T follicular helper cell (primary cell): ENCODE measurements around the gene BEND2.
"Not testable (repeated sequence)": the region's sequence is repeated elsewhere in the genome, so short reads cannot be mapped to it uniquely, and the experiment has no call there.

Experiments
- DNase-seq: peaks from one replicate; pipeline ENCODE4 v3.0.0-alpha.2; 2020; ENCODE audit warnings: low read depth
- total RNA-seq, 2 experiments: gene quantifications; one replicate each; lab custom pipeline; 2026; lab: John Stamatoyannopoulos, UW

BEND2 gene
- total RNA-seq, result 0 reads per million in 2 experiments

DNA sequence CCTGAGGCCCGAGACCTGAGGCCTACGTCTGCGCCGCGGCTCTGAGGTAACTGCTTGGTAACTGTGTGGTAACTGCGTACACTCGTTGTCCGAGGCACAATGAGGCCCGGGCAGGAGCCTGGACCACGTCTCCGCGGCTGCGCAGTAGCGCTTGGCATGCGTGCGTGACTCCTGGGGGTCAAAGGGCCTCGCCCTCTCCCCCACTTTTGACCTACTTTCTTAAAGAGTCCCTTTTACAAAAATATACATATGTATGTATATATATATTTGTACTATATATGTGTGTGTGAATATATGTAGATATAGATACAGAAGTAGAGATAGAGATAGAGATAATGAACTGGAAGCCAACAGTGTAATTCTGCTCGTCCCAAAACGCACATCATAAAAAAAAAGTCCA lies at the start of gene BEND2:
Gene BEND2 (minus strand): TSS at position 101 of the 400 bp plus-strand sequence. CDS start 136 bp downstream, outside the sequence.
- DNase-seq, result no peak

DNA sequence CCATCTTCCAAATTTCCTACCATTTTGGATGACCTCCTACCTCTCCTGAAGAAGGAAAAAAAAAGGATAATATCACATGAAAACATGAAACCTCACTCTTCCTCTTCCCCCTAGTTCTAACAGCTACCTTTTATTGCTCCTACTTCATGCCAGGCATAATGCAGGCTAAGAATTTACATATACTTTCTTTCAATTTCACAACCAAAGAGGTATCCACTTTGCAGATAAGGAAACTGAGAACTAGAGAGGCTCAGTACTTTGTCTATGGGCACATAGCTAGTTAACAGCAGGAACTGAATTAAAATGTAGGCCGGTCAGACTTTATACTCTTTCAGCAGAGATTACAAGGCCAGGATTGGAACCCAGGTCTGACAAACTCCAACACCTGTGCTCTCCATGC lies 34.4 kb upstream of the BEND2 start:
- DNase-seq, result no peak

DNA sequence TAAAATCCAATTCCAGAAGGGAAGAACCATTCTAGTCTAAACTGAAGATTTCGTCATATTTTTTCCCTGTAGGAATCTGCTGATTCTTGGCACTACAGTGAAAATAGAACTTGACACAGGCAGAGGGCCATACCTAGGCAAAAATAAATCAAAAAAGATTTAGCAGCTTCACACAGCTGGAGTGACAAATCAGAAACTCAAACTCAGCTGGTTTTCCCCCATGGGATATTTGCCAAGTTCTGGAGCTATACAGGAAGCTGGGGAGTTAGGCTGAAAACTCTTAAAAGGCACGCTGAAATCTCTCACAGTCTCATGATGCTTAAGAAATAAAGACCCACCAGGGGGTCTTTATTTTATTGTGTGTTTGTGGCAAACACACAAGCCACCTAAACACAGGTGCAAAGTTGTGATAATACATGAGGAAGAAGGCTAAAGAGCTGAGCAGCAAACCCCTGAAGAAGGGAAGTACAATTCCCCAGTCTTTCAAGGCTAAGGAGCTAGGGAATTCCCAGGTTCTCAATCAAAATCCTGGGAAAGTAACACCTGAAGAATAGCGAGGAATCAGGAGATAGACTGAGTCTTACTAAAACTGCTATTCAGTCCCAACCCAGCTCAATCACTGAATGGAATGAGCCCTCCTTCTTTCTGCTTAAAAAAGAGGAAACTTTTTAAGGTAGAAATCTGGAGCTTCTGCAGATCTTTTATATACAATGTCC lies 32.1 kb upstream of the BEND2 start:
- no peak for DNase-seq

DNA sequence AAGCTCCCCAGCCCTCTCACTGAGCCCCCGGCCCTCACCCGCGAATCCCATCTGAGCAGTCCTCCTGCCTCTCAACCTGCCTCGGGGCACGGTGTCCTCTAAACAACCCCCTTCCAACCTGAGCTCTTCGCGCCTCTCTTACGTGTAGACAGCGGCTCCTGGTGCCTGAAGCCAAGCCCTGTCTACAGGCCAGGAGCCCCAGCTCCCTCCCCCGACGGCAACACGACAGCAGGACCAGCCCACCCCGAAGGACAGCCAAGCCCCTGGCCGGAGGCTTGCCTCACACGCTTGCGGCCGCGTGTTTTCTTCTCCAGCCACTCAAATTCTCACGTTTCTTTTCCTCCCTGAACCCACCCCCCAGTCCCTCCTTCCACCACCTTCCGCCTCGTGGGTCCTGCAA lies 9.0 kb upstream of the BEND2 start:
- not testable (repeated sequence) for DNase-seq

DNA sequence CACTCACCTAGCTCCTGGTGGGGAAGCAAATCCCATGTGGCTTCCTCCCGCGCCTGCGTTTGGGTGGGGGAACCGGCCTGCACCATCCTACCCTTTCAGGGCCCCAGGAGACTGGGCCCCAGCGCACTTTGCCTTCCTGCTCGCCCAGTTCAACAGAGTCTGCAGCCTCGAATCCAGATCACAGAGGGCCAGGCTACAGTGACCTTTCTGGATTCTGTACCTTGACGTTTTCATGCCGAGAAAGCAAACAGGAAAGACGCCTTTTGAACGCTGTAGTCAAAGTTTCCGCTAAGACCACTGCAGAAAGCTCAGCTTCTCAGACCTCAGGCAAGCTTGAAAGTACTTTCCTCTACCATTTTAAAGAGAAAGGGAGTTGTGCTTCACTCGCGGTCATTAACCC lies 7.4 kb upstream of the BEND2 start:
- no peak for DNase-seq

DNA sequence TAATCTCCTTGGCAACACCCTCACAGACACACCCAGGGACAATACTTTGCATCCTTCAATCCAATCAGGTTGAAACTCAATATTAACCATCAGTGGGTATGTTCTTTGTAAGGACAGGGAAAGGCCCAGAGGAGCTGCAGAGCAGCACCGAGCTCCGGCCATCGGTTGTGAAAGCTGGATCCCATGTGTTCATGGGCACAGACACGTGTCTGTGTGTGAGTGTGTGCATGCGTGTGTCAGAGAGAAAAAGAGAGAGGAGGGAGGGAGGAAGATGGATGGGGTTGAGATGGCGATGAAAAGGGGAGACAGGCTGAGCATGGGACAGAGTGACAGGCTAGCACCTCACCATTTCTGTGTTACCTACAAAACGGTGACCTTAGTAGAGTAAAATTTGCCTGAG lies 6.8 kb upstream of the BEND2 start:
- DNase-seq, result no peak

DNA sequence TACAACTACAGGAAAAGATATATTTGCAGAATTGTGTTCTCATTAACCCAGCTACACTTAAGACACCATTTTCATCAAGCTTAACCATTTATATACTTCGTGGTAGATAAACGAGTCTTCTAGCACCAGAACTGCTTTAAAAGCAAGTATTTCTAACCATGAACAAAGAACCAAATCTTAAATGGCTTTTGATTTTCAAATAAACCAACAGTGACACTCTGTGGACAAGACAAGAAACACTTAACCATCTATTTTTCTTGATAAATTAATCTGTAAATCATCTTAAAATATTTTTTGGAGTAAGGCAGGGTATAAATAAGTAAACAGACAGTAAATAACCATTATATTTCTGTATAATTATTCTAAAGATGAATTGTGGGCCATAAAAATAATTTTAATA lies 10.2 kb downstream of the BEND2 start:
- no peak for DNase-seq

DNA sequence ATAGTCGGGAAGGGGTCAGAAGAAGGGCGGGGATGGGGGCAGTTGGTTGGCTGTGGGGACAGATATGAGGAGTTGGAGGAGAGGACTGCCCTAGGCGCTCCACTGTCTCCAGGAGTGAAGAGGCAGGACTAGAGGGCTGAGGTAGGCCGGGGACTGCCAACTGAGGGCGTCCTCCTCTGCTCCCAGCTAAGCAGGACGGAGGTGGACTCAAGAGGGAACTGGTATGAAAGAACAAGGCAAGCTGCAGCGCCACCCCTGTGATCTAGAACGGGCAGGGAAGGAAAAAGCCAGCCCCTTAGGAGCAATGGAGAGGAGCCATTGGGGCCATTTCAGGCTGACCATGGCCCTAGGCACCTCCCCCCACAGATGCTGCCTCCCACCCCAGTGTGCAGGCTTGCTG lies 14.0 kb downstream of the BEND2 start:
- no peak for DNase-seq

DNA sequence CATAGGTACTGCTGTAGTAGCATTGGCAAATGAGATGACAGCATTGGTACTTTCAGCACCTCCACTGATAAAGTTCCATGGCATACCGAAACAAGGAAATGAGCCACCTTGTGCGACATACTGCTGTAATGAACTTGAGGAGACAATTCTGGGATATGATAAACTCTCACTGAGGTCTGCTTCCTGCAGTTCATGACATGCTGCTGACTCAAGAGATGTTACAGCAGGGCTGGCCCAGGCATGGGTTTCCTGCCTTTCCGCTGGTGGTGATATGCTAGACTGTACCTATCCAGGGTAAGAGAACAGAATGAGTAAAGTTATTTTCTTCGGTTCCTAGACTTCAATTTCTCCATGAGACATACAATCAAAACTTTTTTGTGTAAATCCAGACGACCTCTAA lies 17.1 kb downstream of the BEND2 start:
- DNase-seq, result no peak

DNA sequence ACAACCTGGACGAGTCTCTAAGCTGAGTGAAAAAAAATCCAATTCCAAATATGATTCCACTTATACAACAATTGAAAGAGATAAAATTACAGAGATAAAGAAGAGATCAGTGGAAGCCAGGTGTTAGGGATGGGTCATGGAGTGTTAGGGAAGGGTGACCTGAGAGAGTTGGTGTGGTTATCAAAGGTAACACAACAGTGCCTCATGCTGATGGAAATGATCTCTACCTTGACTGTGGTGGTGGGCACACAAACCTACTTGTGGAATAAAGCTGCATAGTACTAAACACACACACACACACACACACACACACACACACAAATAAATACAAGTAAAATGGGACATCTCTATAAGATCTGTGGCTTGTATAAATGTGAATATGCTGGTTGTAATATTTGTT lies 26.0 kb downstream of the BEND2 start:
- no peak for DNase-seq

DNA sequence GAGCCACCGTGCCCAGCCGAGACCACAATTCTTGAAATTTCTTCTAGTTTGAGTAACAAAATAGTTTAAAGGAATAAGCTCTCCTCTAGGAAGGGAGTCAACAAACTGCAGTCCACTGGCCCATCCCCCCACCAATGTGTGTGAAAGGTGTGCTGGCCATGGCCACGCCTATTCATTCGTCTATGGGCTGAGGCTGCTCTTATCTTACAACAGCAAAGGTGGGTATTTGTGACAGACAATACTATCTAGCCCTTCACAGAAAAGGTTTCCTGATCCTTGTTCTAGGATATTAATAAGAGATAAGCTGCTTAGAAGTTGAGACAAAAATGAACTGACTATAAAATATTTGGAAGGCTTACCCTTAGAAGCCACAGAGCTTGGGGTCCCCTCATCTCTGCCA lies 41.2 kb downstream of the BEND2 start:
- DNase-seq, result no peak

DNA sequence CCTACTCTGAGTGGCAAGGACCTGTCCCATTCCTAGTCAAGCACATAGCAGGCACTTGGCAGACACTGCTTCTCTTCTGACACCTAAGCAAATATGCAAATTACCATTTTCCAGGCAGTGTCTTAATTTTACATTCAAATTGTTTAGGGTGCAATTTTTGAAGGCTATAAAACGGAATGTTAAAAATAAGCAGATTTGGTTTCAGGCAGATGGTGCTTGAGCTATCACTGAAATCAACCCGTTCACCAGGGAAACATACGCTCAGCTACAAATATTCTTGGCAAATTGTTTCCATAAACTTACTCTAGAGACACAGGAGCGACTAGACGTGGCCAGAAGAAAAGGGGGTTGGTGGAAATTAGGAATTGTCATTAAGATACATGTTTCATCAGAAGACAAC lies 45.7 kb downstream of the BEND2 start:
- DNase-seq, result no peak

DNA sequence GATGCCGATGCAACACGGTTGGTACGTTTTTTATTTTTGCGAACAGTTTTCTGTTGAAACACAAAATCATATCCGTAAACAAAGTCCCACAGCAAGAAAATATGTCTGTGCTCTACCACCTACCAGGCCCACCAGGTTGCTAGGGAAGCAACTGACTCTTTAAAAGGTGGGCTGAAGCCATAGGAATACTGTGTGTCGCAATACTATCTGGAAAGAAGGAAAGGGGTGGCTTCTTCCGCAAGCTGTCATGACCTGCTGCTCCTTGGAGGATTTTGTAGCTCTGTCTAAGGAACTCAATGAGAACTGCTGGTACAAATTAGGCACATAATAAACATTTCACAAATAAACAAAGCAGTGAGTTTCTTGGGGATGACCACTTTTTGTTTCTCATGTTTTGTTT lies 46.5 kb downstream of the BEND2 start:
- no peak for DNase-seq

DNA sequence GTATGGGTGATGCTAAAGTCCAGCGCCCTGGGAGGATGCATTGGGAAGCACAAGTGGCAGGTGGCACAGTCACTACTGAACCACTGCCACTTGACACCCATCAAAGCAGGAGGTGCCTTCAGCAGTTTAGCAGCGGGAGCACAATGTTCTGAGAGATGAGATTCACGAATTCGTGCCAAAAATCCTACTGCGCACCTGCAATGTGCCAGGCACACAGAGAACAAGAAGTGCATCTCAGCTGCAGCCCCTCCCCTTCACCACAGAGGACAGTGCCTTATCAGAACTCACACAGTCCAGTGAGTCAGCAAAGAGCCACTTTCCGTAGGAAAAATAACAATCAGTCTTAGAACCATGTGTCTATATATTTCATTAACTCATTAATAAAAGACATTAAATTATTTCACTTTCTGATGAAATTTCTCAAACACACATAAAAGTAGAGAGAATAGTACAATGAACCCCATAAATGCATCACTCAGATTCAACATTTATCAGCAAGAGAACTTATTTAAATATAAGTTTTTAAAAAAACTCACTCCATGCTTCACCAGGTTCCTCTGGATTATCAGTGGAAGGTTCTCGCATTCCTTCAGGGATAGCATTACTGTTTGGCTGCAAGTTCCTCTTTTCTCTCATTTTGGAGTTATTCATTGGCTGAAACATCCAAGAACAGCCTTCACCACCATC lies 47.0 kb downstream of the BEND2 start:
- DNase-seq, result no peak

DNA sequence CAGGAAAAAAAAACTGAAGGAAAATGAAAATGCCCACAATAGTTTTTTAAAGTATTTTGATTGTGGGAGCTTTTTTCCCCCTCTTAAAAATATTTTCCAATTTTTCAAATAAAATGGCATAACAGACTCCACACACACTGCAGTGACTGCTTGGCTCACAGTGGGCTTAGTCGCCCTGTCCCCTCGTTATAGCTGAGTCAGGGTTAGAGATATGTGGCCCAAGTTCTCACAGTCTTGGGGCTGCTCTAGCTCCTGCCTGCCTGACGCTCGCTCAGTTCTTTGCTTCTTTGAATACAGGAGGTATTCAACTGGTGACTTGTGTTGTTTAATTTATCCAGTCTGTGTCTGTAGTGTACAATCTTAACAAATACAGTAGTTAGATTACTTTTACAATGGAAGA lies 47.7 kb downstream of the BEND2 start:
- DNase-seq, result no peak

DNA sequence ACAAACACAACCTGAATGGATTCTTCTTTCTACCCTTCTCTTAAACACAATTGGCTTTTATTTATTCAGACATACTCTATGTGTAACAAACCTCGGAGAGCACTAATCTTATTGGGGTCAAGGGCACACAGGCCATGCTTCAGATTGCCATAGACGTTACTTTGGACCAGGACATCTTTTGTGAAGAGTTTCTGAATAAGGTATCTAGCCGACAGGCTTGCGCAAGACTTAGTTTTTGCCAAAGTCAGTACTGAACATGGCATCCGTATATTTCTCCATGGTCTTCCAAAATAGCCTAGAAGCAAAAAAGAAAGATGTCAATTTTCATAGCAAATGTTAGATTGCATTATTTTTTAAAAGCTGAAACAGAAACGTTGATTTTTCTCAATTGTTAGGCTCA lies 49.8 kb downstream of the BEND2 start:
- no peak for DNase-seq

DNA sequence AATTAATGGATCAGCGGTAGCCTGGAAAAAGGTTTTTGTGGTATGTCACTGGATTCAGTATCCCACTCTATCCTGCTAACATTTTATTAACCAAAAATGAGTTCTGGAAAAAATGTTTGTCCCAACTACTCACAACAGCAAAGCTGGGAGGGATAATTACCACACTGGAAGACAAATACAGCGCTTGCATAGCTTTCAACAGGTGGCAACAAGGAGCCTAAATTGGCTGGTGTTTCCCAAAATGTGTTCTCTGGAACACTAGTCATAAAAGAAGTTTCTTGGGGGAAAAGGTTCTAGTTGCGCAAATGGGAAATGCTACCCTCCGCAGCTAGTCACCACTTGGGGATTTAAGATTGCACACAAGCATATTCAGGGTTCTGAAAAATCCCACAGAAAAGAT lies 54.6 kb downstream of the BEND2 start:
- no peak for DNase-seq

DNA sequence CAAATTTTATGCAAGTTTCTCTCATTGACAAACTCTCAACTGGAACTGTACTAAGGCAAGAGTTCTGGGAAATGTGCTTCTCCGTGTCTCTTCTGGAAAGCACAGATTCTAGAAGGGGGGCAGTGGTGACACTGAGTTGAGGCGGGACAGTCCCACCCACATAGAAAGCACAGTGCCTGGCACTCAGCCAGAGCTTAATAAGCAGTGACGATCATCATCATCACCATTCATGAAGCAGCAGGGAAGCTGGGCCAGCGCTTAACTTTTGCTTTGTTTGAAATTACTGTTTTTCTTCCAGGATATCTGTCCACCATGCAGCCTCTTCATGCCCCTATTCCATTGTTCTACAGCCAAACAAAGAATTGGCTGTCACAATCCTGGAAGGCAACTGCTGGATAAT lies 60.3 kb downstream of the BEND2 start:
- DNase-seq, result no peak

DNA sequence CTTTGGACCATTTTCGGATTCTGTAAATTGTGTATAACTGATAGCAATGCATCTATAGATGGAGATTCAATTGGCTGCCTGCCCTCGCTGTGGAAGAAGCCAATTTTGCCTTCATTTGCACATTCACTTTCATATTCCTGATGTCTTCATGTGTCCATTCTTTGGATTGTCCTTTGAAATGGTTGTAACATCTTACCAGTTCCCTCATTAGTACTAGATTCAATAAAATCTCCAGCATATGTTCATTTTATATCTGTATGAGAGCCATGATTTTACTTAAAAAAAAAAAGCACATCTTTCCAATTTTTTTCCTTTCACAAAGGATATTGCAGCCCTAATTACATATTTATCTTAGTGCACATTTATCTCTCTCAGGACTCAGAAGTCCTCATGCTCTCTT lies 61.7 kb downstream of the BEND2 start:
- DNase-seq, result no peak

DNA sequence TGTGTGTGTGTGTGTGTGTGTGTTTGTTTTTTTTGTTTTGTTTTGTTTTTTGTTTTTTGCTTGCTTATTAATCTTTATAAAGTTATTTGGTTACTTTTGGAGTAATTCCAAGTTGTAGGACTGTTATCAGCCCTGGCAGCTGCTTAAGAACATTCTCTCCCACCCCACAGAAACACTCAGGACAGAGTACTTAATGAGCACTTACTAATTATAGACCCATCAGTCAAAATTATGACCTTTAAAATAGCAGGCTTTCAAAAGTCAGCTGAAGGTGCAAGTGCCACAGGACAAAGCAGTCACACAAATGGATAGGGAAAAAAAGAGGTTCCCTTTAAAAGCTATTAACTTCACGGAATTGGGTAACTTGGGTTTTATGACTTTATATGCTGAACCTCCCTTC lies 69.0 kb downstream of the BEND2 start:
- no peak for DNase-seq

DNA sequence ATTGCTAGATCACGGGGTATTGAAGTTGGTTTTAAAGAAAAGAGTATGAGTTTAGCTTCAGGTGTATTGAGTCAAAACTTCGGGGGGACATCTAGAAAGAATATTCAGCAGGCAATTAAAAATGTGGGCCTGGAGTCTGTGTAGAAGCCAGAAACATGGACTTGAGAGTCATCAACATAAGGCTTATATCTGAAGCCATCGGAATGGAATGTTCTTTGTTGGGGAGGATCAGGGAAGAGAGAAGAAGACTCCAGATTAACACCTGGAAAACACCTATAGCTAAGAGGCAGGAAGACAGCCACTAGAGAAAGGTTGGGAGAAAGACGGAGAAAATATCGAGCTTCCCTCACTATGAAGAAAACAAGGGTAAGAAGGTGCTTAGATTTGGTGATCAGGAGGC lies 69.5 kb downstream of the BEND2 start:
- DNase-seq, result no peak

DNA sequence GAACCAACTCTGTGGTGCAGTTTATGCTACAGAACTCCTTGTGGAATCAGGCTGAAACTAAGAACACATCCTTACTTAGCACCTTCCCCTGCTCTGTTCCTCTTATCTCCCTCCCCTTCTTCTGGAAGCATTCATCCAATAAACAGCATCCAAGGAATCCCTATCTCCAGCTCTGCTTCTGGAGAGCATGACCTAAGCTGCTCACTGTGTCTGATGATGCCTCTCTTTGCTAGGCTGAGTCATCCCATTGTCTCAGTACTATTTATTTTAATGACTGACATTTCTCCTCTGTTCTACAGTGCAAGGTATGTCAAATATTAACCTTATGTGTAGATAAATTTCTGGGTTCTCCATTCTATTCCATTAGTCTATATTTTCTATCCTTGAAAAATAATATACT lies 71.2 kb downstream of the BEND2 start:
- no peak for DNase-seq

DNA sequence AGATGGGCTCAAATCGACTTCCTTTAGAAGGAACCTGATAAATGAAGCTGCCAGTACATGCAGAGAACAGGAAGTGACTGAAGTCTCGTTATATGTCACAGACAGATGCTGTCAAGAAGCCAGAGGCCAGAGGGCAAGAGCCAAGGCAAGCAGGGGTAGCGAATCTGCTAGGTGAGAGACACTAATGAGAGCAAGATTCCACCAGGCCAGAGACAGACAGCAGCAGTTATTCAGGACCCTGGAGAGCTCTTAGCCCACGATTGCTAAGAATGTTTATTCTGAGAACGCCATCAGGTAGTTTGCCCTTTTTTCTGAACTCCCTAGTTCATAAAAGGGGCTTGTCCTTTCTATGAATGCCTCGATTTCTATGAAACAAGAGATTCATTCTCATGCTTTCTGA lies 73.7 kb downstream of the BEND2 start:
- no peak for DNase-seq

DNA sequence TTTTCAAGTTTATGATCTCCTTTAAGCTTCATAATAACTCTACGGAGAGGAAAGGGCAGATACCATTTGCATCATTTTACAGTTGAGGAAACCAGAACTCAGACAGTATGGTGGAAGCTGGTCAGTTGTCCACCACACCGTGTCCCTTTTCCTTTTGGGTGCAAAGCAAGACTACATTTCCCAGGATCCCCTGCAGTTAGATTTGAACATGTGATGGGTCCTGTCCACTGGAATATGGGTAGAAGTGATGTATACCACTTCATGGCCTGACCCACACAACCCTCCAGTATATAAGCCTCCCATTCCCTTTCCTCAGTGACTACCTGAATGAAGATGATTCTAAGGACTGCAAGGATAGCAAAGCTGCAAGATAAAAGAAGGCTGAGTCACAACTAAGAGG lies 74.7 kb downstream of the BEND2 start:
- DNase-seq, result no peak
